ENCODE measurements around the gene EFCAB13.
A peak's percentile ranks its signal among the peaks of the same experiment; 100 is the strongest.

Gene EFCAB13

GRCh38 chr17:47323382-47324223 lies at the start of gene EFCAB13:
EFCAB13 (plus strand) TSS chr17:47323955; CDS start chr17:47328354, 4,399 bp downstream.
- DNase-seq (ENCODE audit: low read depth in 3 of 3) = peak; percentile 42 to 76 (median 54)

- DNase-seq (ENCODE audit: low read depth in 3 of 3) = no peak
Observed at GRCh38 chr17:47274319-47275069, 49.3 kb upstream of the EFCAB13 start.

GRCh38 chr17:47275245-47275984 lies 48.3 kb upstream of the EFCAB13 start:
- no peak for DNase-seq (ENCODE audit: low read depth in 3 of 3)

GRCh38 chr17:47276444-47276843 lies 47.3 kb upstream of the EFCAB13 start:
- DNase-seq (ENCODE audit: low read depth in 3 of 3) = no peak

- DNase-seq (ENCODE audit: low read depth in 3 of 3) = no peak
Observed at GRCh38 chr17:47276868-47277267, 46.9 kb upstream of the EFCAB13 start.

GRCh38 chr17:47277921-47278320 lies 45.8 kb upstream of the EFCAB13 start:
- DNase-seq (ENCODE audit: low read depth in 3 of 3) = no peak

- no peak for DNase-seq (ENCODE audit: low read depth in 3 of 3)
Observed at GRCh38 chr17:47278561-47278960, 45.2 kb upstream of the EFCAB13 start.

GRCh38 chr17:47279062-47279801 lies 44.5 kb upstream of the EFCAB13 start:
- DNase-seq (ENCODE audit: low read depth in 3 of 3) = no peak

- no peak for DNase-seq (ENCODE audit: low read depth in 3 of 3)
Observed at GRCh38 chr17:47280072-47280811, 43.5 kb upstream of the EFCAB13 start.

GRCh38 chr17:47281216-47281615 lies 42.5 kb upstream of the EFCAB13 start:
- no peak for DNase-seq (ENCODE audit: low read depth in 3 of 3)

- no peak for DNase-seq (ENCODE audit: low read depth in 3 of 3)
Observed at GRCh38 chr17:47285003-47285402, 38.8 kb upstream of the EFCAB13 start.

GRCh38 chr17:47286198-47286914 lies 37.4 kb upstream of the EFCAB13 start:
- DNase-seq (ENCODE audit: low read depth in 3 of 3) = no peak

- no peak for DNase-seq (ENCODE audit: low read depth in 3 of 3)
Observed at GRCh38 chr17:47287068-47287467, 36.7 kb upstream of the EFCAB13 start.

- no peak for DNase-seq (ENCODE audit: low read depth in 3 of 3)
Observed at GRCh38 chr17:47287639-47288038, 36.1 kb upstream of the EFCAB13 start.

GRCh38 chr17:47288531-47289116 lies 35.1 kb upstream of the EFCAB13 start:
- DNase-seq (ENCODE audit: low read depth in 3 of 3) = no peak

GRCh38 chr17:47289302-47289701 lies 34.5 kb upstream of the EFCAB13 start:
- DNase-seq (ENCODE audit: low read depth in 3 of 3) = no peak

GRCh38 chr17:47290870-47291241 lies 32.9 kb upstream of the EFCAB13 start:
- DNase-seq (ENCODE audit: low read depth in 3 of 3) = no peak

- DNase-seq (ENCODE audit: low read depth in 3 of 3) = no peak
Observed at GRCh38 chr17:47291242-47291873, 32.4 kb upstream of the EFCAB13 start.

GRCh38 chr17:47292206-47292605 lies 31.5 kb upstream of the EFCAB13 start:
- DNase-seq (ENCODE audit: low read depth in 3 of 3) = no peak
